ELR (cell line): ENCODE measurements around the gene ITPRID1.

Experiments
- DNase-seq: peaks from one replicate; pipeline ENCODE4 v3.0.0-alpha.2; 2015; ENCODE audit warnings: low read depth

ITPRID1 gene

GRCh38 chr7:31695859-31696614 is 182.1 kb downstream of the ITPRID1 start:
- DNase-seq = no peak

DNA sequence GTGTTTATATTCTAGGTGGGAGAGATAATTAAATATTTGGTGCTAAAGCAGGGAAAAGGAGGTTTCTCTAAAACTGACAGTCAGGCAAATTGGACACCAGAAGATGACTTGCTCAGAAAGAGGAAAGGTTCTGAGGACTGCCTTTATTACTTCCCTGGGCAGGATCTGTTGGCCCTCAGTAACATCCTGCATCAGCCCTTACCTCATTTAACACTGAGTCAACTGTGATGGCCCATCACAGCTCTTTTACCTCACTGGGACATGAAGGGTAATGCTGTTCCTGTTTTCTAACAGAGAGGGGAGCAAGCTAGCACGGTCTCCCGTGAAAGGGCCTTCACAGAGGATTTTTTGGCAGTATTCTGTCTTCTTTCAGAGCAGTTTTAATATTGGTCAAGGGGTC is 185.2 kb downstream of the ITPRID1 start:
- DNase-seq = no peak

GRCh38 chr7:31702354-31702753 is 188.5 kb downstream of the ITPRID1 start:
- DNase-seq = no peak

- no peak for DNase-seq
These were observed 191.5 kb downstream of the ITPRID1 start for GRCh38 chr7:31705377-31705776.

DNA sequence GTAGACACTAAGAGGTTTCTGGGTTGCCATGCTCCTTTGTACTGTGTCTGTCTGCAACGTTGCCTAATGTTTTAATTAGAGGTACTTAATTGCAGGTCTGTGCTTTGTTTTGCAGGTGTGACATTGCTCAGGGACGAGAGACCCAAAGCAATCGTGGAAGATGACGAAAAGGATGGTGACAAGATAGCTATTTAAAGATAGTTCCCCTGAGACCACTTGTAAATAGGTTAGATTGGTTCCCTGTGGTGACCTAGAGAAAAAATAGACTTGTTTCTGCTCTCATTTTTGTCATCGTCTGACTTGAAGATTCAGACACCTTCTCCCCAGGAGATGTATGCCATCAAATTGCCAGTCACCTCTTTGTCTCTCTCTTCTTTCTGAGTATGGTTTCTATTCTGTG is 193.2 kb downstream of the ITPRID1 start:
- DNase-seq = no peak
